Prostate gland (tissue), 2 donors: ENCODE results near the gene ITPR1.

Source experiments
- POLR2A ChIP-seq: fragments of 450-650 bp; IDR thresholded peaks from one replicate; pipeline ENCODE4 v1.6.1; 2016; ENCODE audit warnings: antibody characterized with exemption, mild to moderate bottlenecking
- POLR2AphosphoS5 ChIP-seq: sonication (generic); formaldehyde crosslinking; IDR thresholded peaks from one replicate; pipeline ENCODE4 v1.6.1; 2017; ENCODE audit warnings: antibody characterized with exemption
- TF ChIP-seq, protein P1 (sequence below), 4 experiments: fragments of 200-600 bp in 2 of 4; fragments of 450-650 bp in 2 of 4; sonication (generic) in 2 of 4; IDR thresholded peaks; 1 replicate in 3 of 4; 2 replicates in 1 of 4; pipeline ENCODE4 v1.5.1; 2016 to 2019; ENCODE audit warnings: antibody characterized with exemption in 4 of 4, mild to moderate bottlenecking in 2 of 4, moderate library complexity in 2 of 4

DNA sequence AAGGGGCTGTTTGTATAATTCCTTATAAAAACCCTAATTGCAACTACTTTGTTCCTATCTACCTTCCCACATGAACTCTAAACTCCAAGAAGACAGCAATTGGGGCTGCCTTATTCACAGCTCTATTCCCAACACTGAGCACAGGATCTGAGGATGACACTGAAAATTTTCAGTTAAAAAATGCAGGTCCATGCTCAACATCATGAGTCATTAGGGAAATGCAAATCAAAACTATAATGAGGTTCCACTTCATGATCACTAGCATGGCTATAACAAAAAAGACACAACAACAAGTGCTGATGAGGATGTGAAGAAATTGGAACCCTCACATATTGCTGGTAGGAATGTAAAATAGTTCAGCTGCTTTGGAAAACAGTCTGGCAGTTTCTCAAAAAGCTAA, 39.0 kb upstream of the ITPR1 start:
- TF ChIP-seq, protein P1, sequence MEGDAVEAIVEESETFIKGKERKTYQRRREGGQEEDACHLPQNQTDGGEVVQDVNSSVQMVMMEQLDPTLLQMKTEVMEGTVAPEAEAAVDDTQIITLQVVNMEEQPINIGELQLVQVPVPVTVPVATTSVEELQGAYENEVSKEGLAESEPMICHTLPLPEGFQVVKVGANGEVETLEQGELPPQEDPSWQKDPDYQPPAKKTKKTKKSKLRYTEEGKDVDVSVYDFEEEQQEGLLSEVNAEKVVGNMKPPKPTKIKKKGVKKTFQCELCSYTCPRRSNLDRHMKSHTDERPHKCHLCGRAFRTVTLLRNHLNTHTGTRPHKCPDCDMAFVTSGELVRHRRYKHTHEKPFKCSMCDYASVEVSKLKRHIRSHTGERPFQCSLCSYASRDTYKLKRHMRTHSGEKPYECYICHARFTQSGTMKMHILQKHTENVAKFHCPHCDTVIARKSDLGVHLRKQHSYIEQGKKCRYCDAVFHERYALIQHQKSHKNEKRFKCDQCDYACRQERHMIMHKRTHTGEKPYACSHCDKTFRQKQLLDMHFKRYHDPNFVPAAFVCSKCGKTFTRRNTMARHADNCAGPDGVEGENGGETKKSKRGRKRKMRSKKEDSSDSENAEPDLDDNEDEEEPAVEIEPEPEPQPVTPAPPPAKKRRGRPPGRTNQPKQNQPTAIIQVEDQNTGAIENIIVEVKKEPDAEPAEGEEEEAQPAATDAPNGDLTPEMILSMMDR (IDR thresholded peaks at IDR 0.05) = no peak
- TF ChIP-seq POLR2AphosphoS5 (no peak), POLR2A (no peak)
